HG03159 (cell line): ENCODE data around the gene FUZ.

Experiments
- ATAC-seq: cut with Tn5 transposase; IDR thresholded peaks from one replicate; pipeline ENCODE4 v1.9.1; 2021; ENCODE audit warnings: mild to moderate bottlenecking, moderate library complexity; ENCODE audit not compliant: unreplicated experiment

FUZ gene

DNA sequence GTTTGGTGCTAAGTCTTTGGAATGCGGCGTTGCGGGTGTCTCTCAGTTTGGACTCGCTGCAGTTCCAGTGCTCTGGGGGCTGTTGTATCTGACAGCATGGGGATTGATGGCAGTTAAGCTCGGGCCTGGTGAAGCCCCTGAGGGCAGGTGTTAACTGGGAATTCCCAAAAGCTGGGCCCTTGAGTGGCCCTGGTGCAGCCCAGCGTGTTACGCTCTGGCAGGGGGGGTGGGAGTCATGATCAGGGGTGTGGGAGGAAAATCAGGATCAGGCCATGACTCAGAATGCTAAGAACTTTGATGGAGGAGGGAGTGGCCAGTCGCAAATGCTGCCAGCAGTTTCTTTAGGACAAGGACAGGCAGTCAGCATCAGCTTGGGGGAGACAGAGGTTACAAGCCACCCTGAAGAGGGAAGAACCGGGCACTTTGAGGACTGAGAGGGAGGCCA, 26.7 kb downstream of the FUZ start:
- no peak for ATAC-seq

- no peak for ATAC-seq
Observed at GRCh38 chr19:49782515-49782914, 30.6 kb downstream of the FUZ start.

DNA sequence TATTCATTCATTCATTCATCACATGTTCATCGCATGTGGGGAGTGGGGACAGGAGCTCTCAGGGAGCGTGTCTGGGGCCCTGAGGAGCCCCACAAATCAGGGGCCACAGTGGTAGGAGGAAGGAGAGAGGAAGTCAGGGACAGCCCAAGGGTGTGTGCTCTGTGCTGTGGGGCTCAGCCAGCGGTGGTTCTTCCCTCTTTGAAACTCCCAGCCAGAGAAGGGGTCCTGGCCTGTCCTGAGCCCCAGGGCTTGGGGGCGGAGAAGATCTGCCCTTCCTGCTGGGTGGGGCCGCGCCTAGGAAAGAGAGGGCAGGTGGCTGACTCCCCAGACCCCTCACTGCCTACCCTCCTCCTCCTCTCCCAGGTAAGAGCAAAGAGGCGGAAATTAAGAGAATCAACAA, 31.7 kb downstream of the FUZ start:
- ATAC-seq = no peak

DNA sequence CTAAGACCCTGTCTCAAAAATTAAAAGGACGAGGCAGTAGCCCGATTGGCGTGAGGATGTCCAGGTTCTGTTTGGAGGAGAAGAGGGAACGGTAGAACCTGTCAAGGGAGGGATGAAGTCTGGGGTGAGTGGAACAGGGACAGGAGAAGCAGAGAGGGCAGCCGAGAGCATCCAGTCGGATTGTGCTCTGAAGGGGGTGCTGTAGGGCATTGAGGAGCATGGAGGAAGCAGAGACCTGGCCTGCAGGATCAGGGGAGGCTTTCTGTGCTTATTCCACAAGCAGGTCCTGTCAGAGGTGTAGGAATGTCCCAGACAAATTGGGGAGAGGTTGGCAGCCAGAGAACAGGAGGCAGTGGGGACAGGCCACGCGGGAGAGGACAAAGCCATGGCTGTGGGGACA, 32.2 kb downstream of the FUZ start:
- no peak for ATAC-seq

DNA sequence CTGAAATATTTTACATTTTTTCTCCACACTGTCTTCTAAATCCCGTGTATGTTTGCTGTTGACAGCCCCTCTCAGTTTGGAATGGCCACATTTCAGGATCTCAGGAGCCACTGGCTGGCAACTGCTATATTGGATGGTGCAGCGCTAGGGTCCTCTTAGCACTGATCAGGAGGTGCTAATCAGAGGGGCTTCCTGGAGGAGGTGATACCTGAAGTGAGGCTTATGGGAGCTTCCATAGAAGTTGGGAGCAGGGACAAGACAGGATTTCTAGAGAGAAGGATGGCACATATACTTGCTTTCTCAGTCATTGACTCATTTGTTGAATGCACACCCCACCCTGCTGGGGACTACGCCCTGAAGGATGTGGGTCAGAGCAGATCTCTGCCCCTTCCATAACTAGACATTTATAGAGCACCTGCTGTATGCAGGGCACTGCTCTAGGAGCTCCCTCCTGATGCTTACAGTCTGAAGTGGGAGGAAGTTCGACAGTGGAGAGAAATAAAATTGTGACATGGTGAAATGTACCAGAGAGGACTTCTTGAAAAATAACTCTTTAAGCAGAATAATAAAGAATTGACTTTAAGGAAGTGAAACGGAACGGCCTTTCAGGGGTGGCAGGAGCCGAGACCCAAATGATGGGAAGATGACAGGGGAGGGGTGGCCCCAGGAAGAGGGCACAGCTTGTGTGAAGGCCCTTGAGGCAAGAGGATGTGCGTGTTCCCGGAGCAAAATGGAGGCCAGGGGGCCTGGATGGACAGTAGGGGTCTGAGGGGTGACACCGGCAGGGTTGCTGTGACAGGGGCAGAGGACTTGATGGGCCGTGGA, 33.1 kb downstream of the FUZ start:
- ATAC-seq = no peak

- ATAC-seq = no peak
Observed at GRCh38 chr19:49776371-49776764, 36.7 kb downstream of the FUZ start.

- no peak for ATAC-seq
Observed at GRCh38 chr19:49775742-49776370, 37.2 kb downstream of the FUZ start.

DNA sequence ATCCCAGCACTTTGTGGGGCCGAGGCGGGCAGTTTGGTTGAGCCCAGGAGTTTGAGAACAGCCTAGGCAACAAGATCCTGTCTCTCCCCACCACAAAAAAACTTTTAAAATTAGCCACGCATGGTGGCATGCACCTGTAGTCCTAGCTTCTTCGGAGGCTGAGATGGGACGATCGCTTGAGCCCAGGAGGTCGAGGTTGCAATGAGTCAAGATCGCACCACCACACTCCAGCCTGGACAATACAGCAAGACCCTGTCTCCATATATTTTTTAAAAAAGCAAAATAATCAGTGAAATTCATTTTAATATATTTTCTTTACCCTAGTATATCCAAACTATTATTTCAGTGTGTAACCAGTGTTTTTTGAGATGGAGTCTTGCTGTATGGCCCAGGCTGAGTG, 38.1 kb downstream of the FUZ start:
- ATAC-seq = no peak

DNA sequence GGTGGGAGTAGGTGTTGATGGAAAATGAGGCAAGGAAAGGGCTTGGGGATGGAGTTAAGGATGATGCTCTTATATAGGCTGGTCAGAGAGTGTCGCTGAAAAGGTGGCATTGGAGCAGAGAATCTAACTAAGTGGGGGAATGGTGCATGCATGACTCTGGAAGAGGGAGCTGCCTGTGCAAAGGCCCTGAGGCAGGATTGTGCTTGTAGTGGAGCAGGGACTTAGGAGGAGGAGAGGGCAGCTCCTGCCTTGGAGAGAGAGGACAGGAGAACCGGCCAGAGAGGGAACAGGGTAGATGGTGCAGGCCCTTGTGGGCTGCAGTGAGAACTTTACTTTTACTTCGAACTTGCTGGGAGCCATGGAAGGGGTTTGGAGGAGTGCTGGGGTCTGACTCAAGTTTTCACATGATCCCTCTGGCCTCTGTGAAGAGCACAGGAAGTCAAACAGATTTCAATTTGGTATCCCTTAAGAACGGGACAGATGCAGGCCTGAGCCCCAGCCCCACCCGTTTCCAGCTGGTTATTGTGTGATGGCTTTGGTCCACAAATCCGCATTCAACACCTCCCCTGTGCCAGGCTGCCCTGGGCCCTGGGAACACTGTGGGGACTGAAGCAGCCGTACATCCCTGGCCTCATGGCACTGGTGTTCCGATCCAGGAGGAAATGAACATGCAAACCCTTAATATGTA, 39.3 kb downstream of the FUZ start:
- no peak for ATAC-seq

- no peak for ATAC-seq
Observed at GRCh38 chr19:49772850-49773432, 40.2 kb downstream of the FUZ start.

DNA sequence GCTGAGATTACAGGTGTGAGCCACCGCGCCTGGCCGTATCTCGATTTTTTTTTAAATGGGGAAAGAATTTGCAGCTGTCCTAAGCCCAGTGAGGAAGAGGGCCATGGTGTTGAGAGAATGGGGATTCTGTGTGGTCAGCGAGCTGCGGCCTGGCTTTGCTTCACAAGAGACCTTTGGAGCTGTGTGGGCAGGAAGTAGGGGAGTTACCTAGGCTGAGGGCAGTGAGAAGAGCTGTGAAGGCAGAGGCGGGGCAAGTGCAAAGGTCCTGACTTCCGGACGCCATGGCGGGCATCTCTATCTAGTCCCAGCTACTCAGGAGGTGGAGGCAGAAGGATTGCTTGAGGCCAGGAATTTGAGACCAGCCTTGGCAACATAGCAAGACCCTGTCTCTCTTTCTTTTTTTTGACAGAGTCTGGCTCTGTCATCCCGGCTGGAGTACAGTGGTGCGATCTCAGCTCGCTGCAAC, 41.4 kb downstream of the FUZ start:
- no peak for ATAC-seq

- ATAC-seq = no peak
Observed at GRCh38 chr19:49770529-49770928, 42.6 kb downstream of the FUZ start.

DNA sequence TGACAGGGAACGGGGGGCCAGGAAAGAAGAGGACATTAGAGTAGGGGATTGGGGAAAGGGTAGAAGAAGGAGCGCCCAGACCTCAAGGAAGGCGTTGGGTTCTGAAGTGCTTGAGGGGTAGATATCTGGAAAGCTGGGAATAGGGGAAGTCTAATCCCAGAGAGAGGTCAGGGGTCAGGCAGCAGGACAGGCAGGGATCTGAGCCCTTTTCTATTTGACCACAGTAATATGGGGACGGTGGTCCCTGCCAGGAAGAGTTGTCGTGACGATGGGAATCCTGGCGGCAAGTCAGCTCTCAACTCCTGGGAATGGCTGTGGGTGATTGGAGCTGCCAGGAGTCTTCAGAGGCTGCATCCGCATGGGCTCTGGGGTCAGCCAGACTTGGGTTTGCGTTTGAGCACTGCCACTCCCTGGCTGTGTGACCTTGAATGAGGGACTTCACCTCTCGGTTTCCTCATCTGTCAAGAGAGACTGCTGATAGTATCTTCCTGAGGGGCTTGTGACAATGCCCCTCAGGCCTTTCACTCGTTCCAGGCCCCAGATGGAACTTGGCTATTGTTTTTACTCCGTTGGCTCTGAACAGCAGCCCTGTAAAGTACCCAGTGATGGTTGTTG, 45.0 kb downstream of the FUZ start:
- ATAC-seq = no peak

DNA sequence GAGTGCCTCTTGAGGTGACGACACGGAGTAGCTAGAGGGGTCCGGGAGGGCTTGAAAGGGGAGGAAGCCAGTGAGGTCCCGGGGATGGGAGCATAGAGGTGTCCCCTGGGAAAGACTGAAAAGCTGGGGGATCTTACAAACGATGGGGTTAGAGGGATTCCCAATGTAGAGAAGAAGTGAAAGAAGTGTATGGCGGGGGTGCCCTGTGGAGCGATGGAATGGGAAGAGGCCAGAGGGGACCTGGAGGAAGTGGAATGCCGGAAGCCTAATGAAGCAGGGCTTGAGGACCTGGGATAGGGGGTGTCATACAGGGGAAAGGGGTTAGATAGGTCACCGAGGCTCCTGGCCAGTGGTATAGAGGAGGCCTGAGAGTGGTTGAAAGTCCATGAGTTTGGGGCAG, 45.7 kb downstream of the FUZ start:
- ATAC-seq = no peak

GRCh38 chr19:49766930-49767299, 46.2 kb downstream of the FUZ start, which contains the start of gene AP2A1:
TSS of gene AP2A1 (plus strand) at chr19:49767001. CDS start at chr19:49767134, 133 bp downstream.
- ATAC-seq = peak; percentile 8

DNA sequence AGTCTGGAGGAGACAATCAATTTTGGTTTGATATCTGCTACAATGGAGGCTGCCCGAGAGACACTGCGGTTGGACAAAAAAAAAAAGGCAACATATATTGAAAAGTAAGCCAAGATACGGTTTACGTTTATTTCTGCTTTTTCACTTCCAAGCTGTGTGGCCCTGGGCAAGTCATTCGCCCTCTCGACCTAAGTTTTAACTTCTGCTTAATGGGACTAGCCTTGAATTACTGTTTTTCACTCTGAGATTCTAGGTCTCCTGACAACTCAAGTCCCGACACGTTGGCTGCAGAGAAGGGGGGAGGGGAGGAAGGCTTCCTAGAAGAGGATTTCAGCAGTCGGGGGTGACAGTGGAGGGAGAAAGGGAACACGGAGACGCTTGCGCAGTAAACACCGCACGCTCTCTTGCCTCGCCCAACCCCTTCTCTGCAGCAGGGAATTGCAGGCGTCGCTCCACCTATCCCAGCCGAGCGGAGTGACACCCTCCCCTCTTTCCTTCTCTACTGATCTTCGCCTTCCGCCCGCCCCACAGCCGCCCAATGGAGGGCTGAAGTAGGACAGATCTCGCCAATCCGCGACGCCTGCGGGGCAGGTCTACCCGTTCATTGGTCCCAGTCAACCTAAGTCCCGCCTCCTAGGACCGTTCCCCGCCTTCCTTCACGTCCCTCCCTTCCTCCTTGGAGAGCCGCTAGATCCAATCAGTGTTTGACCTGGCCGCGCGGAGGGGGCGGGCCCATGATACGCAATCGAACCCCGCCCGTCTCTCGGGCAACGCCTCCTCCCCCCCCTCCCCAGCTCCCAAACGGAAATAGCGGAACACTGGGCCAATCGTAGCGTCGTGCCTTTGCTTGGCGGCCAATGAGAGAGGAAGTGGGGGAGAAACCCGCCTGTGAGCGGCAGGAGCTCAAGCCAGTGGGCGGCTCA, 46.8 kb downstream of the FUZ start:
- ATAC-seq = peak; percentile 87

DNA sequence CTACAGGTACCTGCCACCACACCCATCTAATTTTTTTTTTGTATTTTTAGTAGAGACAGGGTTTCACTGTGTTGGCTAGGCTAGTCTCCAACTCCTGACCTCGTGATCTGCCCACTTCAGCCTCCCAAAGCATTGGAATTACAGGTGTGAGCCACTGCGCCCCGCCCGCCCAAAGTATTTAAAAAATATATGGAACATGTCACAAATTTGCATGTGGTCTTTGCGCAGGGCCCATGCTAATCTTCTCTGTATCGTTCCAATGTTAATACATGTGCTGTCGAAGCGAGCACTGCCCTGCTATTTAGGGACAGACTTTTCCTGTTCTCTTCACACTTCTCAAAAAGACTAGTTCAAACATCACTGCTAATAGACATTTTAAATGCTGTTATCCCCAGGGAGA, 48.8 kb downstream of the FUZ start:
- no peak for ATAC-seq

- ATAC-seq = no peak
Observed at GRCh38 chr19:49763230-49763629, 49.9 kb downstream of the FUZ start, which contains the start of gene TSKS. TSS of gene TSKS (minus strand) at chr19:49763306. CDS start at chr19:49763247, 59 bp downstream.

DNA sequence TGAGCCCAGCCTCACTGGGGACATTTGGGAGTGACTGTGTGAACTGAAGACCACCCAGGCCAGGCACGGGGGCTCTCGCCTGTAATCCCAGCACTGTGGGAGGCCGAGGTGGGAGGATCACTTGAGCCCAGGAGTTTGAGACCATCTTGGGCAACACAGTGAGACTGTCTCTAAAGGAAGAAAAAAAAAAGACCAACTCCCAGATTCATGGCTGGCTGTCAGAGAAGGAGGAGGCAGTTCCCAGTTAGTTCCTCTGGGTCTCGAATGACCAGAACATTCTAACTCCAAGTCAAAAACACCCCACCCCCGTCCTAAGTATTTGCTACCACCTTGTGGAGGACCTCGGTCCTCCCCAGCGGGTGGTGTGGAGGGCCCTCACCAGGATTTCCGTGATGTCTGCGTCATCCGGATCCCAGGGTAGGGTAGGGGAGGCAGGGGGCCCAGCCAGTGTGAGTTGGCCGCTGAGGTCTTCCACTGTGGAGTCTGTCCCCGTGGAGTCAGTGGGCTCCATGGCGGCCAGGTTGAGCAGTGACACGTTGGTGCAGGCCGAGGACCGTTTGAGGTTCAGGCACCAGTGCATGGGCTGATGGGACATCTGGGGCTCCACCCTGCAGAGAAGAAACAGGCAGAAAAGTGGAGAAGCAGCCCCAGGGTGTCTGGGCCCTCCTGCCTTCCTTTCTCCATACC, 51.3 kb downstream of the FUZ start:
- ATAC-seq = no peak
